GM15510 (cell line): ENCODE measurements around the gene SOST.

Source experiments
- POLR2A ChIP-seq: IDR thresholded peaks from 3 replicates; pipeline ENCODE4 v1.6.1; 2011; ENCODE audit warnings: borderline replicate concordance; ENCODE audit not compliant: insufficient read length; ENCODE audit errors: extremely low read depth

The SOST gene

DNA sequence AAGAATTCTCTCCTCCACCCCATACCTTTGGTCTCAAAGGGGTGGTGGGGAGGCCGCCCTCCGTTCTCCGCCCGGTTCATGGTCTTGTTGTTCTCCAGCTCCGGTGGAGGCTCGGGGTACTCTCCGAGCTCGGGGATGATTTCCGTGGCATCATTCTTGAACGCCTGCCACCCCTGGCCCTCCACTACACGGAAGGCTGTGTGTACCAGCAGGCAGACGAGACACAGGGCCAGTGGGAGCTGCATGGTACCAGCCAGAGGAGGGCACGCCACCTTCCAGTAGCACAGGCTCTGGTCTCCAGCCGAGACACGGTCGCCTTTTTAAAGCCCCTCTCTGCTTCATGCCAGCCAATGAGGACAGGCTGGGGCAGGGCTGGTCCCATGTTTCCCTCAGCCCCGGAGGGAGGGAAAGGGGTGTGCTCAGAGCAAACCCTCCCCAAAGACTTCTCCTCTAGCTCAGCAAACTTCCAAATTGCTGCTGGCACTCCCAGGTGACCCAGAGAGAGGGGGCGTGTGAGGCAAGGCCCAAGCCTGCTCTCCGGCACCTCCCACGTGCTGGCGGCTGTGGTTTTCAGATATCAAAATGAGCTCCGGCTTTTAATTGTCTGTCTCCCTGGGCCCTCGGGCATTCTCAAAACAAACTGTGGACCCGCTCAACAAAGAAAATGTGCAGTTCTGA, at the start of gene SOST:
SOST (minus strand) TSS at position 295 of the 678 bp plus-strand sequence; CDS start at position 245, 50 bp downstream.
- TF ChIP-seq POLR2A, result no peak

DNA sequence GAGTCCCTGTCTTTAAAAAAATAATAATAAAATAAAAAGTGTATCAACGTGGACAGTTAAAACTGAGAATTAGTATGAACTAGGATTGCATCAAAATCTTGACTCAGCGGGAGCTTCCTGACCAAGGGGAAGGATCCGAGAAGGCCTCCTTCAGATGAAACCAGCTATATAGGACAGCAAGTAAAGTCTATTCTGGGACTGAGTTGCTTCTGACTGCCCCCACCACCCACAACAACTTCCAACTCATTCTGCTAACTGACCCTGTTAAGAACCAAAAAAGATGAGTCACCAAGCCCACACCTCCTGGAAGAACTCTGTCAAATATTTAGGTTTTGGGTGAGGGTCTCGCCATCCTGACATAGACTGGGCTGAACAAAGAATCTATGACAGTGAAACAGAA, 49.5 kb upstream of the SOST start:
- no peak for TF ChIP-seq POLR2A

DNA sequence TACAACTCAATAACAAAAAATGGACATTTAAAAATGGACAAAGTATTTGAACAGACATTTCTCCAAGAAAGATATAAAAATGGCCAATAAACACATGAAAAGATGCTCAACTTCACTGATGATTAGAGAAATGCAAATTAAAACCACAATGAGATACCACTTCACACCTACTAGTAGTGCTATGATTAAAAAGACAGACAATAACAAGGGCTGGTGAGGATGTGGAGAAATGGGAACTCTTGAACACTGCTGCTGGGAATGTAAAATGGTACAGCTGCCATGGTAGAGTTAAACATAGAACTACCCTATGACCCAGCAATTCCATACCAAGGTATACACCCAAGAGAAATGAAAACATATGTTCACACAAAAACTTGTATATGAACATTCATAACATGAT, 46.5 kb upstream of the SOST start:
- no peak for TF ChIP-seq POLR2A

DNA sequence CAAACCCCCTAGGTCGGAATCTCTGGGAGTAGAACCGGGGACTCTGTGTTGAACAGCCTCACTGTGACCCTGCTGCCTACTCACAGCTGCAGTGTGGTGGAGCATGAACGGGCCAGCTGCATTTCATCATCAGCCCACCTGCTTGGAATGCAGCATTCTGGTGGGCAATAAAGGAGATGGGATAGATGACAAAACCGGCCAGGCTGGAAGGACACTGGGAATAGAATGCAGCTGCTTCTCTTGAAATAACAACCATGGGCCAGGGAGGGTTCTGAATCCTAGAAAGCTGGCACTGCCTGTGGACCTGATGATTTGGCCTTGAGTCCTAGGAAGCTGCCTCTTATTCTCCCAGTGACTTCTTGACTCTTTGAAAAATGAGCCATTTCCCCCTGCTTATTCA, 45.2 kb upstream of the SOST start:
- no peak for TF ChIP-seq POLR2A

DNA sequence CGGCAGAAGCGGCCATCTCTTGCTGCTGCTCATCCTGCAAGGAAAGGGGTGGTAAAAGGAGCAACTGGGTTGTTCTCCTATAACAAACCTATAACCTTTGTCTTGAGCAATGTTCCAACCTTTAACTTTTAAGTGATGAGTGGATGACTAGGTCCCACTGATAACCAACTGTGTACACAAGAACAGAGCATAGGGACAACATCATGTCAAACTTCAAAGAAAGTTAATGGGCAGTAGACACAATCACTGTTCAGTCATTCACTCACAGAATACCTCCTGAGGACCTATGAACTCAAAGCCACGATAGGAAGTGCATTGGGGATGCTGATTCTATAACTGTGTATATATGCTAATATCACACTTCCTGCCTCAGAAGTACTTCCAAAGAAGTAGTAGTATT, 43.3 kb upstream of the SOST start:
- no peak for TF ChIP-seq POLR2A

DNA sequence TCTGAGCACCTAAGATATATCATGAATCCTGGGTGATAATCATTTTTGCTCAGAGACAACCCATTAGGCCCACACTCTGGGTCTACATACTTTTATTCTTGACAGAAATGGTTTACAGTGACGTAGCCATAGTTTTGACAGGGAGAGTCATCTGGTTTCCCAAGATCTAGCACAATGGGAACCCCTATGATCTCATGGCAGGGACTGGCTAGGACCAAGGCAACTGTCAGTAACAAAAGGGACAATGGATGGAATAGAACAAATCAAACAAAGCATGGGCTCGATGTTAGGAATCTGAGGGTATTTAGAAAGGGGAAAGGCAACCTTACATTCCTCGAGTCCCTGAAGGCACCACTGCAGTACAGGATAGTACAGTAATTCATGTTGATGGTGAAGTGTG, 42.1 kb upstream of the SOST start:
- TF ChIP-seq POLR2A, result no peak

DNA sequence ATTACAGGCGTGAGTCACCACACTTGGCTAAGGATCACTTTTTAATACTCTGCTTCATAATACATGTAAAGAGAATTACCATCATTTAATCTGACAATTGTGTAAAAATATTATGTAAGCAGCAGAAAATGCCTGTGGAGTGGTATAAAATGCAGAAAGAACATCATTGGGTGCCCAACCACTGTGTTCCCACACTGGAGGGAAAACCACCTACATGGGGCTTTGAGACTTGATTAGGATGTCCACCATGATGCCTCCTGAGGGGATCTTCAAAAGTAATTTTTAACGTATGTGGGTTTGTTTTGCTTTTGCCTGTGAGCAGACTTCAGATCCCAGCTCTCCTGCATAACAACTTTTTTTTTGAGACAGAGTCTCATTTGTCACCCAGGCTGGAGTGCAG, 40.5 kb upstream of the SOST start:
- TF ChIP-seq POLR2A, result no peak

DNA sequence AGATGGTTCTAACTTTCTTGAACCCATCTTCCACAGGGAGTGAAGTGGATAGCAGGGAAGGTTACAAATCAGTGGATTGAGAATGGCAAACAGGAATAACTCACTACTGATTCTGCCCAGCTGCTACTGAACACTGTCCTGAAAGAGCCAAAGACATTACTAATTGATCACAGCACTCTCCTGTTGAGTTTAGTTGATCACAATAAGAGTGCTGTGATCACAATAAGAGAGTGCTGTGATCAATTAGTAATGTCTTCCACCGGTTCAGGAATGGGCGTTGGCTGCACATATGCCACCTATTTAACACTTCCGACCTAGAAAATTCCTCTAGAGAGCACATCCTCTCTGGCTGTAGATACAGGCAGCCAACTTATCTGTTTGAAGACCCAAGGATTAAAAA, 33.0 kb upstream of the SOST start:
- TF ChIP-seq POLR2A, result no peak

DNA sequence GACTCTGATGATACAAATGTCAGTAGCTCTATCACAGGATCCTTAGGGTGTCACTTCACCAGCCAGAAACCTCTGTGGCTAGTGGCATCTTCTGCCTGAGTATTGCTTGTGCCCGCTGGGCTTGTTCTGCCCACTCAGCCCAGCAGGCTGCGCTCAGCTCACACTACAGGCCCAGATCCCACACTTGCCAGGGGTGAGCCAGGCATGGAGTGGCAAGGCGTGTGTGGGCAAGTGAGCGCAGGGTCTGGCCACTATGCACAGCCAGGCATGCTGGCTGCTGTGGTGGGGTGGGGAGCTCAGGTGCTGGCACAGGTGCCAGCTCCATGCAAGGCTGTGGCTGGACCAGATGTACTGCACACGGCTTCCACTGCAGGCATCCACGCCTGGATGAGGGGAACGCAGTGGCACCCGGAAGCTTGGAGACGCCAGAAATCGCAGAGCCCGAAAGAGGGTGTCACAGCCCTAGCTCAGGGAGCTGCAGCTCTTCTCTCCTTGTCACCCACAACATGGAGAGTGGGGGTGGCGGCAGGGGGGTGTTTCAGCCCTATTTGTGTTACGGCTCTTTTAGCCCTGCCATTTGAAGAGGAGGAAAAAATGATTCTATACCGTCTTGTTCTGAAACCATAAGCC, 31.8 kb upstream of the SOST start:
- TF ChIP-seq POLR2A, result no peak

DNA sequence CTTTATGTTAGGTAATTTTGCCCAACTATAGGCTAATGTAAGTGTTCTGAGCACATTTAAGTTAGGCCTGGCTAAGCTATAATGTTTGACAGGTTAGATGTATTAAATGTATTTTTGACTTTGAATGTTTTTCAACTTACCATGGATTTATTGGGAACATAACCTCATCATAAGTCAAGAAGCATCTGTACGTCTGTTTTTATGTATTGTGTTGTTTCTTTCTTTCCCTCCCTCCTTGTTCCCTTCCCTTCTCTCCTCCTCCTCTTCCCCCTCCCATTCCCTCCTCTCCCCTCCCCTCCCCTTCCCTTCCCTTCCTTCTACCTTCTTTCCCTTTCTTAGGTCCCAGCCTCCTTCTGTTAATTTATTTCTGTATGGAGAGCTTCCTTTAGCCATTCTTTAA, 30.9 kb upstream of the SOST start:
- TF ChIP-seq POLR2A, result no peak

DNA sequence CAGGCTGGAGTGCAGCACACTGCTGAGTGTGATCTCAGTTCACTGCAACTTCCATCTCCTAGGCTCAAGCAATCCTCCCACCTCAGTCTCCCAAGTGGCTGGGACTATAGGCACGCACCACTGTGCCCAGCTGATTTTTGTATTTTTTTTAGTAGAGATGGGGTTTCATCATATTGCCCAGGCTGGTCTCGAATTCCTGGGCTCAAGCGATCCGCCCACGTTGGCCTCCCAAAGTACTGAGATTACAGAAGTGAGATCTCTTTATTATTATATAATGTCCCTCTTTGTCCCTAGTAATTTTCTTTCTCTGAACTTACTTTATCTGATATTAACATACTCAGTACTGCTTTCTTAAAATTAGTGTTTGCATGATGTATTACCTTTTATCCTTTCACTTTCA, 29.9 kb upstream of the SOST start:
- TF ChIP-seq POLR2A, result no peak

DNA sequence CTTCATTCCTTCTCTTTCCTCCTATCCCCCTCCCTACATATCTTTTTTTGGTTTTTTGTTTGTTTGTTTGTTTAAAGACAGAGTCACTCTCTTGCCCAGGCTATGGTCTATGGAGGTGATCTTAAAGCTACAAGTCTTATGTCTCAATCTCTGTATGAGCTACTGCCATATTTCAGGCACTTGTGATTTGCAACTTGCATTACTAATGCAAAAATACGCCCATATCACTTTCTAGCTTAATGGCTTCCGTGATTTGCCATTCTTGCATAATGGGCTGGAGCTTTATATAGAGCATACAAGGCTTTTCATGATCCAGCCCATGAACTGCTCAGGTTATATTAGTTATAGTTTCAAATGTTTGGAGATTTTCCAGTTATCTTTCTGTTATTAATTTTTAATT, 29.1 kb upstream of the SOST start:
- TF ChIP-seq POLR2A, result no peak

DNA sequence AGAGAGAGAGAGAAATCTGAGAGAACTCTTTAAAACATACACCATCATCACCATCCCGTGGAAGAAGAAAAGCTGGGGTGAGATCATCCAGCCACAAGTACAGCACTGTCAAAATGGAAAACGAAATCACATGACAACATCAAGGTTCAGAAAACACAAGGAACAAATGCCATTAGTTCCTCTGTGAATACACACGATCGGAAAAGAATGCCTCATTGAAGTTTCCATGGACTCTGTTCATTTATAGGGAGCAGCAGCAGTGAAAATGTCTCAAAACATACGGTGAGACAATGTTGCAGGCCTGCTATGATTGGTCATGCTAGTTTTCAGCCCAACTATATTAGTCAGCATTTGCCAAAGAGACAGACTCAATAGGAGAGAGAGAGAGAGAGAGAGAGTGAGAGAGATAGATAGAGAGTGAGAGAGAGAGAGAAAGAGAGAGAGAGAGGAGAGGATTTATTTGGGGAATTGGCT, 26.1 kb upstream of the SOST start:
- TF ChIP-seq POLR2A, result no peak

DNA sequence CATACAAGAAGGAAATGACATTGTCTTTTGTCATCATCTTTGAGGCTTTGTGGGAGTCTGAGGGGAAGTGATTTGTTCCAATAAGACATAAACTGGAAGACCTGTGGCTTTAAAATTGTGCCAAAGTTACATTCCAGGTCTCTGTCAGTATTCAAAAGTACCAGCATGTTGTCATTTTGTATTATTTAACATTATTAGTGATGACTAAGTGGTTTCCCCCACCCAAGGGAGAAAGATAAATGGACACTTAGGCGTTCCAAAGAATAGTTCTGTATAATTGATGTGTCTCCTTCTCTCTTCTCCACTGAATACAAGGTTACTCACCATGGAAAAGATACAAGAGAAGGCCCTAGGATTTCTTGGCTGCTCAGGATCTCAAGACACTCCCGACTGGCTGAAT, 25.5 kb upstream of the SOST start:
- TF ChIP-seq POLR2A, result no peak

DNA sequence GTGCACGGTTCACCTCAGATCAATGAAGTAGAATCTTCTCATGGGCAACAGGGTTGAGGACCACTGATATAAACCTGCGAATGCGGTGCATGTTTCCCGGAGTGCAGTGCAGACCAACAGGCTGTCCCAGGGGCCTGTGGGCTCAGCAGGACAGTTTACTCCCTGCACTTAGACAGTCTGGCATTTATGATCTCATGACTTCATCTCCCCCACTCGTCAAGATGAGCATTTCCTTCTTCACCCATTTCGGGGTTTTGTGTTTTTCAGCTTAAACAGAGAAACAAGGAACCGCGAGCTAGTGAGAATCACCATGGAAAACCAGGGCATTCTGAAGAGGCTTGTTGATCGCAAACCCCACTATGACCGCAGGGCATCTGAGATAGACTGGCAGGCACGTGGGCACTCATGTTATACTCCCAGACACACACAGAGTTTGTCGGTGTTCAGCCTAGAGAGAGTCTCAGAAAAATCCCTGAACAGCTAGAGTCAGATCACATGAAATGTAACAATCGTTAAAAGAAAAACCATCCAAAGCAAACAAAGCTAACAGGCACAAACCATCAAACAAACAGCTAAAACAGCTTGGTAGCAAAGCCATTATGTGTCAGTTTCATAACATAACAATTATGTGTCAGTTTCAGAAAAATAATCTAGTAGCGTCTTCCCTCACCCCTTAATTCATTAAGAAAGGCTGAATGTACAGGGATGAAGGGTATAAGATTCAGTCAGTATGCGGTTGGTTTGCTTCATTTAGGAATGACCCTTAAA, 24.5 kb upstream of the SOST start:
- no peak for TF ChIP-seq POLR2A

DNA sequence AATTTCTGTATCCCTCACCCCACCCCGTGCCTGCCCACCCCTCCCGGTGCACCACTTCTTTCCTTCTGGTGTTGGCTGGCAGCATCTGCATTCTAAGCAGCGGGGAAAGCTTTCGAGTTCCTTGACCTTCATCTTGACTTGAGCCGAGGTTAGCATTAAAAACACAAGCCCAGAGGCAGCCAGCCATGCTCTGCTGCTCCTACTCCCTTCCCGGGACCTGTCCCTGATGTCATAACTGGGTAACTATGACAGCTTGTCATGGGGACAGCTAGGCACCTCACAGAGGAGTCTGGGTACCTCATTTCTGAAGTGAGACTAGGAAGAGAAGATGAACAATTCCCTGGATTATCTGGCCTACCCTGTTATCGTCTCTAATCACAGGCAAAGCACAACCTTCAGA, 21.5 kb upstream of the SOST start, which contains the start of gene CFAP97D1:
CFAP97D1 (plus strand) TSS at position 301 of the 400 bp plus-strand sequence; CDS start at position 329, 28 bp downstream.
- no peak for TF ChIP-seq POLR2A
